BE2C (cell line): ENCODE measurements around the gene LTBP4.
"Not testable (repeated sequence)": the region's sequence is repeated elsewhere in the genome, so short reads cannot be mapped to it uniquely, and the experiment has no call there.

Experiments
- DNase-seq: peaks from one replicate; pipeline ENCODE4 v3.0.0-alpha.2; 2020
- H3K27me3 ChIP-seq: fragments of 250-450 bp; sonication (Bioruptor Pico); 2 replicates; pipeline ENCODE4 v1.5.1; 2020; ENCODE audit warnings: mild to moderate bottlenecking
- H3K36me3 ChIP-seq: fragments of 250-450 bp; sonication (Bioruptor Pico); 2 replicates; pipeline ENCODE4 v1.5.1; 2020; ENCODE audit warnings: mild to moderate bottlenecking
- H3K4me1 ChIP-seq: fragments of 250-450 bp; sonication (Bioruptor Pico); 2 replicates; pipeline ENCODE4 v1.5.1; 2020
- H3K4me3 ChIP-seq: 2 replicates; pipeline ENCODE4 v1.5.1; 2011; ENCODE audit warnings: low read depth, low read length
- H3K9me3 ChIP-seq: fragments of 250-450 bp; sonication (Bioruptor Pico); 2 replicates; pipeline ENCODE4 v1.5.1; 2020
- TF ChIP-seq, protein P1 (sequence below): IDR thresholded peaks from 2 replicates; pipeline ENCODE4 v1.5.1; 2012; ENCODE audit warnings: mild to moderate bottlenecking, low read depth, low read length

The LTBP4 gene

DNA sequence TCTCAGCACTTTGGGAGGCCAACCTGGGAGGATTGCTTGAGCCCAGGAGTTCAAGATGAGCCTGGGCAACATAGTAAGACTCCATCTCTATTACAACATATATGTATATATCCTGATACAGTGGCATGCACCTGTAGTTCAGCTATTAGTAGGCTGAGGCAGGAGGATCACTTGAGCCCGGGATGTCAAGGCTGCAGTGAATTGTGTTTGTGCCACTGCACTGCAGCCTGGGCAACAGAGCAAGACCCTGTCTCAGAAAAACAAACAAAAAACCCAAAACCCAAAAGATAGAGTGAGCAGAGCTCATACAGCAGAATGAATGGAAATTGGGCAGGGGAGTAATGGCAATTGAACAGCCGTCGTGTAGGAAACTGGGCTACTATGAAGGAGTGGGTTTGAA is 41.8 kb upstream of the LTBP4 start:
- DNase-seq: no peak
- Histone ChIP-seq H3K36me3 (no peaks in the 10 kb centered on the region; the same call in 1 of the 2 replicates), H3K9me3 (no peaks in the 10 kb centered on the region), H3K4me3 (no peak overlapping the region), H3K4me1 (no peaks in the 10 kb centered on the region), H3K27me3 (no peaks in the 10 kb centered on the region)
- TF ChIP-seq, protein P1, sequence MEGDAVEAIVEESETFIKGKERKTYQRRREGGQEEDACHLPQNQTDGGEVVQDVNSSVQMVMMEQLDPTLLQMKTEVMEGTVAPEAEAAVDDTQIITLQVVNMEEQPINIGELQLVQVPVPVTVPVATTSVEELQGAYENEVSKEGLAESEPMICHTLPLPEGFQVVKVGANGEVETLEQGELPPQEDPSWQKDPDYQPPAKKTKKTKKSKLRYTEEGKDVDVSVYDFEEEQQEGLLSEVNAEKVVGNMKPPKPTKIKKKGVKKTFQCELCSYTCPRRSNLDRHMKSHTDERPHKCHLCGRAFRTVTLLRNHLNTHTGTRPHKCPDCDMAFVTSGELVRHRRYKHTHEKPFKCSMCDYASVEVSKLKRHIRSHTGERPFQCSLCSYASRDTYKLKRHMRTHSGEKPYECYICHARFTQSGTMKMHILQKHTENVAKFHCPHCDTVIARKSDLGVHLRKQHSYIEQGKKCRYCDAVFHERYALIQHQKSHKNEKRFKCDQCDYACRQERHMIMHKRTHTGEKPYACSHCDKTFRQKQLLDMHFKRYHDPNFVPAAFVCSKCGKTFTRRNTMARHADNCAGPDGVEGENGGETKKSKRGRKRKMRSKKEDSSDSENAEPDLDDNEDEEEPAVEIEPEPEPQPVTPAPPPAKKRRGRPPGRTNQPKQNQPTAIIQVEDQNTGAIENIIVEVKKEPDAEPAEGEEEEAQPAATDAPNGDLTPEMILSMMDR: no peak

DNA sequence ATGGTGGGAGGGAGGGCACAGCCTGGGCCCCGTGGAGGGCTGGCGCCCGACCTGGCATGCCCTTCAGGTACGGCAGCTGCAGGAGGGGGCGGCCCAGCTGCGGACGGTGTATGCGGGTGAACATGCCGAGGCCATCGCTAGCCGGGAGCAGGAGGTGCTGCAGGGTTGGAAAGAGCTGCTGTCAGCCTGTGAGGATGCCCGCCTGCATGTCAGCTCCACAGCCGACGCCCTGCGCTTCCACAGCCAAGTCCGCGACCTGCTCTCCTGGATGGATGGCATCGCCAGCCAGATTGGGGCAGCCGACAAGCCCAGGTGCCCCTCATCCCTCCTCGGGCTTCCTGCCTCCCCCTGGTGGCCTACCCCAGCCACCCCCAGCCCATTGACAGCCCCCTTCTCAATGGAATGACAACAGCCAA is 41.1 kb upstream of the LTBP4 start:
- H3K9me3 ChIP-seq: no peaks in the 10 kb centered on the region
- no peak for DNase-seq
- no peak overlapping the region for H3K4me3 ChIP-seq
- H3K36me3 ChIP-seq: no peaks in the 10 kb centered on the region; the same call in 1 of the 2 replicates
- TF ChIP-seq, protein P1: no peak
- H3K4me1 ChIP-seq: no peaks in the 10 kb centered on the region
- no peaks in the 10 kb centered on the region for H3K27me3 ChIP-seq

DNA sequence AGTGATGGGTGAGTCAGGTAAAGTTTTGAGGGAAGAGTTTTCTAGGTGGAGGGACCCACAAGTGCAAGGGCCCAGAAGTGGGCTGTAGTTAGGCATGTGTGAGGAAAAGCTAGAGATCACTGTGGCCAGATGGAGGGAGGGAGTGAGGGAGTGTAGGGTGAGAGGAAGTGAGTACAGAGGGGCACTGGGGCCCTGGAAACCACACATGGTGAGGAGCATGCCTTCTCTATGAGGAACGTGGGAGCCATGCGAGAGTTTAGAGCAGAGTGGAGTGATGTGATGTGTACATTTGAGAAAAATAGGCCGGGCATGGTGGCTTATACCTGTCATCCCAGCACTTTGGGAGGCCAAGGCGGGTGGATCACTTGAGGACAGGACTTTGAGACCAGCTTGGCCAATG is 39.2 kb upstream of the LTBP4 start:
- Histone ChIP-seq H3K4me3 (no peak overlapping the region), H3K36me3 (no peaks in the 10 kb centered on the region; the same call in 1 of the 2 replicates), H3K9me3 (no peaks in the 10 kb centered on the region), H3K27me3 (no peaks in the 10 kb centered on the region), H3K4me1 (no peaks in the 10 kb centered on the region; the same call in 1 of the 2 replicates)
- TF ChIP-seq, protein P1: no peak
- DNase-seq: no peak

DNA sequence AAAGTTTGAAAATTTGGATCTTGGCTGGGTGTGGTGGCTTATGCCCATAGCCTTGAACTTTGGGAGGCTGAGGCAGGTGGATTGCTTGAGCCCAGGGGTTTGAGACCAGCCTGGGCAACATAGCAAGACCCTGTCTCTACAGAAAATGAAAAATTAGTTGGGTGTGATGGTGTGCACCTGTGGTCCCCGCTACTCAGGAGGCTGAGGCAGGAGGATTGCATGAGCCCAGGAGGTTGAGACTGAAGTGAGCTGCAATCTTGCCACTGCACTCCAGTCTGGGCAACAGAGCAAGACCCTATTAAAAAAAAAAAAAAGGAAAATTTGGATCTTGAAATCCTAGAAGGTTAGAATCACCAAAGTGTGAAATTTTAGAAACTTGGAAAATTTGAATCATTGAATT is 36.6 kb upstream of the LTBP4 start:
- not testable (repeated sequence) for DNase-seq, H3K9me3 ChIP-seq, H3K4me3 ChIP-seq, H3K4me1 ChIP-seq, H3K36me3 ChIP-seq
- H3K27me3 ChIP-seq: peaks cover 16% of the 10 kb centered on the region

DNA sequence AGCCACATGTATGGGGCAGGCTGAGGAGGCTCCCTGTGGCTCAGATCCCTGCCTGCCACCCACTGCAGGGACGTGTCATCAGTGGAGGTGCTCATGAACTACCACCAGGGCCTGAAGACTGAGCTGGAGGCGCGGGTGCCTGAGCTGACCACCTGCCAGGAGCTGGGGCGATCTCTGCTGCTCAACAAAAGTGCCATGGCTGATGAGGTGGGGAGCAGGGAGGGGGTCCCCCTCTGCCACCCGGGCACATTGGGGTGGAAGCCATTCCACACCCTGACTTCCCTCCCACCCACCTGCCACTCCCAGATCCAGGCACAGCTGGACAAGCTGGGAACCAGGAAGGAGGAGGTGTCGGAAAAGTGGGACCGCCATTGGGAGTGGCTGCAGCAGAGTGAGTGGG is 35.8 kb upstream of the LTBP4 start:
- Histone ChIP-seq H3K4me1 (peaks cover 4% of the 10 kb centered on the region), H3K27me3 (peaks cover 16% of the 10 kb centered on the region), H3K36me3 (no peaks in the 10 kb centered on the region; the same call in 1 of the 2 replicates), H3K4me3 (no peak overlapping the region), H3K9me3 (no peaks in the 10 kb centered on the region)
- TF ChIP-seq, protein P1: no peak
- DNase-seq: no peak

DNA sequence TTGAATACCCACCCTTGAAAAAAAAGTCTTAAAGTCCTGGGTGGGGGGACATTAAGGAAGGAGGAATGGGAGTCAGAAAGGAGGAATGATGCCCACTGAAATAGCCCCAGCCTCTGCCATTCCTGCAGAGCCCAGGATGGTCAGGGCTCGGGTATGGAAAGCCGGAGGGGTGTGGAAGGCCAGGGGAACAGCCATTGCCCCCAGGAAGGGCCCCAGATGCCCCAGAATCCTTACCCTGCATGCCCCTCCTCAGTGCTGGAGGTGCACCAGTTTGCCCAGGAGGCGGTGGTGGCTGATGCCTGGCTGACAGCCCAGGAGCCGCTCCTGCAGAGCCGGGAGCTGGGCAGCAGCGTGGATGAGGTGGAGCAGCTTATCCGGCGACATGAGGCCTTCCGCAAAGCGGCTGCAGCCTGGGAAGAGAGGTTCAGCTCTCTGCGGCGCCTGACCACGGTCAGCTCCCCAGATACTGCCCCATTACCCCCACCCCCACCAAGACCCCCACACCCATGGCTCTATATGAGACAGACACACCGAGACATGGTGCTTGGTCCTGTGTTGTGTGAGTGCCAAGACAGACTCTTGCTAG is 35.2 kb upstream of the LTBP4 start:
- Histone ChIP-seq H3K4me1 (peaks cover 5% of the 10 kb centered on the region), H3K9me3 (no peaks in the 10 kb centered on the region), H3K36me3 (no peaks in the 10 kb centered on the region), H3K4me3 (no peak overlapping the region), H3K27me3 (peaks cover 16% of the 10 kb centered on the region)
- TF ChIP-seq, protein P1: no peak
- peak; percentile 39 for DNase-seq
